Right lung (tissue), 10 donors: ENCODE results near the gene KLHL29. TPM values are rescaled to one million over a fixed set of nuclear protein-coding genes. Genes with fewer than 3 reads are reported as not detected.
"Not testable (repeated sequence)": the region's sequence is repeated elsewhere in the genome, so short reads cannot be mapped to it uniquely, and the experiment has no call there.

Experiments
- DNase-seq, 2 donors: peaks; one replicate each; pipeline ENCODE4 v3.0.0-alpha.2; 2013
- long read RNA-seq, 8 donors: transcript quantifications; one replicate each; lab custom pipeline, GENCODE V29; 2026
- polyA plus RNA-seq, 5 donors: library from polyadenylated mRNA; unstranded; fragments of 120-200 nt; gene quantifications; one replicate each; pipeline versions ENCODE4 v1.2.1 to v1.2.3, GENCODE V29; 2013; ENCODE audit warnings: inconsistent platforms in 1 of 5, low replicate concordance in 1 of 5; ENCODE audit not compliant: insufficient read length in 5 of 5, insufficient read depth in 1 of 5

KLHL29 gene
- polyA plus RNA-seq: 1 to 10 TPM; 1.6 to 2.7 (median 2.1) TPM
- long read RNA-seq, donor 1, full-length matches to known transcripts: 1 of 1 reads
- long read RNA-seq, donor 1, partial matches to known transcripts: 0 of 1 reads
- long read RNA-seq, donor 1, other reads (novel, unspliced or antisense): 0 of 1 reads
- long read RNA-seq, donor 2, full-length matches to known transcripts: 2 of 2 reads
- long read RNA-seq, donor 2, partial matches to known transcripts: 0 of 2 reads
- long read RNA-seq, donor 2, other reads (novel, unspliced or antisense): 0 of 2 reads
- long read RNA-seq, donor 3: 0 reads
- long read RNA-seq, donor 4: 0 reads
- long read RNA-seq, donor 5: 0 reads
- long read RNA-seq, donor 6: 0 reads
- long read RNA-seq, donor 7: 0 reads
- long read RNA-seq, donor 8: 0 reads

DNA sequence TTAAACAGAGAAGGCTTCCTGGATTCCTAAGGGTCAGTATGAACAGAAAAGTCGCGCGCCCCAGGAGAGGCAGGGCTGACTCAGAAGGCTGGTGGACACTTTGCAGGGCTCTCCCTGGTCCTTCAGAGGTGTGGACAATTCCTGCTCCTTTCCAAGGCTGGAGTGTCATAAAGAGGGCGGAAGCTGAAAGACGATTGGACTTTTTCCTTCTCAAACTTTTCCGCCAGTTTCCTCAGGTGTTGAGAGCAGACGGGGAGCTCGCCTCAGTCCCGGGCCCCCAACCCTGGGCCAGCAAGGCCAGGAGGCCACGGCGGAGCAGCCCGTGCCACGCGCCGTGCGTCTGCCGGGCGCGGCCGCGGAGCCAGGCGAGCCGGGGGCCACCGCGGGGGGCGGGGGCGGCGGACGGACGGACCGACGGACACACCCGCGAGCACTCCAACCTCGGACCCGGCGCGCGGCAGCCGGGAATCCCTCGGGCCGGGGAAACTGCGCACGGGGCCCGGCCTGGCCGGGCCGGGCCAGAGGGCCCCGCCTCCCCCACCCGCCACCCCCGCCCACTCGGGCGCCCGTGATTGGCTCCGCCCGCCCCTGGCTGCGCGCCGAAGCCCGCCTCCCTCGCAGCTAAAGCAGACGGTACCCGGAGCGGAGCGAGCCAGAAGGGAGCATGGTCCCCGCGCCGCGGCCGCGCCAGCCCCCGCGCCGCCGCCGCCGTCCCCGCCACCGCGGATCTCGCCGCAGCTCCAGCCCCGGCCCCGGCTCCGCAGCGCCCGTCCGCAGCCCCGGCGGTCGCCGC is at the start of gene KLHL29:
Gene KLHL29 (plus strand): TSS at position 629 of the 793 bp plus-strand sequence. CDS start 177,018 bp downstream, outside the sequence.
- peak; percentile 58 to 59 for DNase-seq

DNA sequence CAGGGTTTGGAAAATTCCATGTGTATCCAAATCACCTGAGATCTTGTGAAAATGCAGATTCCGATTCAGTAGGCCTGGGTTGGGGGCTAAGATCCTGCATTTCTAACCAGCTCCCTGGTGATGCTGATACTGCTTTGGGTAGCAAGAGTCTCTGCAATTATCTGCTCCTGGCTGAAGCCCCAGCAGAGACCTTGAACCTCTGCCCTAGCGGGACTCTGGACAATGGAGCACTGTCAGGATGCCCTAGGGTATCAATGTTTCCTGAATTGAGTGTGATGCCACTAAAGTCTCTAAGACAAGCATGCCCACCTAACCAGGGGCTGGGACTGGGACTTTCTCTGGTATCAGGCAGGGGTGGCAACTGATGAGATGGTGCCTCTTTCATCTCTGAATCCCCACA is 49.4 kb upstream of the KLHL29 start:
- DNase-seq: no peak

DNA sequence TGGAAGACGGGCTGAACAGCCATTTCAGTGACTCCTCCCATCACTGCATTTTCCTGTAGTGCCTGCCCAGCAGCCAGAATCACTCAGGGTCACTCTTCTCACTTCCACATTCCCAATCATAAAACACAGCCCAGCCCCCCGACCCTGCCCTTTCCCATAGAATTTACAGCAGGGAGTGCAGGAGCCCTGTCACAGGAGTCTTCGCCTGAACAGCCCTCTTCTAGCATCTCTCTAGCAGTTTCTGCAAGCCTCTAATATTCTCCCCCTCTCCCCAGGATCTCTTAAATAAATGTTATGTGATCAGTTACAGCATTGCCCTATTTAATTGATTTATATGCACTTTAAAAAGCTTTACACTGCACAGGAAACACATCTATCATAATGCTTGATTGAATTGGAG is 42.9 kb upstream of the KLHL29 start:
- DNase-seq: no peak

DNA sequence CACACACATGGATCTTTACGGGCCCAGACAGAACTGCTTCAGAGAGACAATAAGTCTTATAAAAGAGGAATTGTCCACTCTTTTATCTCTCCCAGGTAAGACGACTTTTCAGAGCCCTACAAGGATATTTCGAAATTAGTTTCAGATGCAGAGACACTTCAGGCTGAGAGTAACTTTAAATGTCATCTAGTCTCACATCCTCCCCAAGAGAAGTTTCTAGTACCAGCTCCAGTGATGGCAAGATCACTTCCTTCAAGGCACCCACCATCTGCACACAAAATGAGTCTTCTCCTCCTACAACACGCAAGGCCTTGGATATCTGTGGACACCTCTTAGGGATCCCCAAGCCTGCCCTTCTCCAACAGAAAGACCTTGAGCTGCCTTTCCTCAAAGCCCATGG is 39.0 kb upstream of the KLHL29 start:
- no peak for DNase-seq

DNA sequence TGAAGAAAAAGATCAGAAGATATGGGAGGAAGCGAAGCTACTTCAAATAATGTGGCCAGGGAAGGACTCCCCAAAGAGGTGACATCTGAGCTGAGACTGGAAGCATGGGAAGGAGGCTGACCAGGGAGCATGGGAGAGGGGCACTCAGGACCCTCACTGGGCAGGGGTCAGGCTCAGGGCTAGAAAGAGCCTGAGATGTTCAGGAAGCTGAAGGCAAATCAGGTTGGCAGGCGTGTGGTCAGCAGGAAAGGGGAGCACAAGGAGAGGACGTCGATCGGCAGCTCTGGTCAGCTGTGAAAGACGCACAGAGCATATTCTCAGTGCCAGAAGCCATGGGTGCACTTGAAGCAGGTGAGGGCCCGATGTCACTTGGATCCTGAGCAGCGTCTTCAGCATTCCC is 38.2 kb upstream of the KLHL29 start:
- no peak for DNase-seq

DNA sequence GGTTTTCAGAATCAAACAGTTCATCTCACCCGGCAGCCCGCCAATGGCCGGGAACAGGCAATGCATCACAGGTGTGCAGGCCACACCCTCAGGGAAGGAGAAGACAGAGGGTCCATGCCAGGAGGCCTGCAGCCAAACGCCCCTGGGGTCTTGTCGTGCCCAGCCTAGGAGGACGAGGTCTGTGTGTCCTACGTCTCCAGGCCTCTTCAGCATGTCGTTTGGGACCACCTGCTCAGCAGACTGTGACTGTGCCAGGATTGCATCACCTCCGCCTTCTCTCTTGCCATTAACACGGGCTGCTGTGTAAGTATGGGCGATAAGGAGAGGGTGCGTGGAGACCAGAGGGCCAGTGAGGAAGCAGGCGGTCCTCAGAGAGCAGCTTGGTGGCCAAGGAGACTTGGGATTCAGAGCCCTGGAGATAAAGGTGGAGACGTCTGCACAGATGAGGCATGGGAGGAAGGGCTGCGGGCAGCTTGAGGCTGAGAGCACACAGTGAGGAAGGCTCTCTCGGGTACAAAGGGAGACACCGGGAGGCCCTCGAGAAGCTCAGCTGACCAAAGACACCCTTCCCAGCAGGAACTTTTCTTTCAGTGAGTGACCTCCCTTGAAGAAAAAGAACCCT is 37.4 kb upstream of the KLHL29 start:
- DNase-seq: no peak

DNA sequence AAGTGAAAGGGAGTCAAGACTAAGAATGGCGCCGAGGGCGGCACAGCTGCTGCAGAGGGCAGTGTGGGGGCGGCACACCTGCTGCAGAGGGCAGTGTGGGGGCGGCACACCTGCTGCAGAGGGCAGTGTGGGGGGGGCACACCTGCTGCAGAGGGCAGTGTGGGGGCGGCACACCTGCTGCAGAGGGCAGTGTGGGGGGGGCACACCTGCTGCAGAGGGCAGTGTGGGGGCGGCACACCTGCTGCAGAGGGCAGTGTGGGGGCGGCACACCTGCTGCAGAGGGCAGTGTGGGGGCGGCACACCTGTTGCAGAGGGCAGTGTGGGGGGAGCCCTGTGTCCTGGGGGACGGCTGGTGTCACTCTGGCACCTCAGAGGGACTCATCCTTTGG is 36.9 kb upstream of the KLHL29 start:
- not testable (repeated sequence) for DNase-seq

DNA sequence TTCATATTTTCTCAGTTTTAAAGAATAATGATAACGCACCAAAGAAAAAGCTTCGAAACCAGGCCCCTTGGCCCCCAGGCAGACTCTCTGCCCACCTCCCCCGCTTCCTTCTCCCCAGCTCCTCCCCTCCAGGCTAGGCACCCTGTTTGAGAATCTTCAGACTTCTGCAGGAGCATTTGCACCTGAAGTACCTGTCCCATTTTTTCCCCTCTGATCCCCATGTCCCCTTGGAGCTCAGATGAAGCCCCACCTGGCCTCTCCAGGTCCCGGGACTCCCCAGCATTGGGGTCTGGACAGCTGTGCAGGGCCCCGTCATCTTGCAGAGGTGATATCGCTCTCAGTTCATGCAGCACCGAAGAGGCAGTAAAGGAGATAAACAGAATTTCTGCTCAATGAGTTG is 35.5 kb upstream of the KLHL29 start:
- DNase-seq: no peak

DNA sequence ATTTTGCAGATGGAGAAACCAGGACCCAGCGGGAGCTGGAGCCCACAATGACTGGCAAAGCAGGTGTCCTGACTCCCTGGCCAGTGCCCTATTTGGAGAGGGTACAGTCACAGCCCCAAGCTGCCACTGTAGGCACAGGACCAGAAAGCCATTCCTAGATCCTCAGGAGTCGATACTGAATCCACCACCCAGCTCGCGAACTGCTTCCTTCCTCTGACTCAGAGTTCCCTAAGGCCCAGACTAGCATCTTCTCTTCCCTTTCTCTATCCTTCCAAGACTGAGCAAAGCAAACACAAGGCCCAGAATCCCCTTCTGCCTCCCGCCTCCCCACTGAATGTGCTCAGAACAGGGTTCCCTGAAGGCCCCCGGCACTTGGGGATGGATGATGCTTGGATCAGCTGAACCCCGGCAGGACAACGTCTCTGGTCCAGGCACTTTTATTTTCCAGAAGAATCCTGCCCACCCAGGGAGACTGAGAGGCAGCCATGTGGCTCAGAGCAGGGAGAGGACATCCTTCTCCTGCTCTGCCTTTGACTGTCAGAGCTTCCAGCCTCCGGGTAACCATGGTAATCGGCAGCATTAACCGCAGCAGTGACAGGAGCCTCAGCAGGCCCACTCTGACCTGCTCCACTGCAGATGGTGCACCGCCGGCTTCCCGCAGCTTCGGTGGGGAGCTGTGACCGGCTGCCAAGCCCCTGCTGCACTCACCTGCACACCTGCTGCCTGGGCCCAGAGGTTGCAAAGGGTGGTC is 34.8 kb upstream of the KLHL29 start:
- no peak for DNase-seq

DNA sequence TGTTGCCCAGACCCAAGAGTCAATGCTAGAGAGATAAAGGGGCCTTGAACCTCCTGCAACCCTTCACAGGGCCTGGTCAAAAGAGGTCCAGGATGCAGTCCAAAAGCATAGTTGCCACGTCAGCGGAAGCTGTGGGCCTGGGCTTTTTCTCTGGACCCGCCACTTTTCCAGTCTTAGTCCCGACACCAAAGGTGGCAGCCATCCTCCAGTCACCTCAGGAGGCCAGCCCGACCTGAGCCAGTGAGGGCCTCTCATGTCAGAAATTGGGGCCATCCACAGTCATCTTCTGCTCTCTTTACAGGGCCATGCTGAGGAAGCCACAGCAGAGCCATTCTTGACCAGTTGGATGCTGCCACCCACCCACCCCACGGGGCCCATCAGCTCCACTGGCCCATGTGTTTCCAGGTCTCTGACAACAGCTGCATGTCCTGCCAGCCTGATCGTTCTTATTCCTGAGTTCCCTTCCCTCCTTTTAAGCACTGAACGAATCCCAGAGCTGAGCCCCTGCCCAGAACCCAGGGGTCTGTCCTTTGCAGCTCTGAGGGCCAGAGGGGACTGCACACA is 34.1 kb upstream of the KLHL29 start:
- DNase-seq: no peak

DNA sequence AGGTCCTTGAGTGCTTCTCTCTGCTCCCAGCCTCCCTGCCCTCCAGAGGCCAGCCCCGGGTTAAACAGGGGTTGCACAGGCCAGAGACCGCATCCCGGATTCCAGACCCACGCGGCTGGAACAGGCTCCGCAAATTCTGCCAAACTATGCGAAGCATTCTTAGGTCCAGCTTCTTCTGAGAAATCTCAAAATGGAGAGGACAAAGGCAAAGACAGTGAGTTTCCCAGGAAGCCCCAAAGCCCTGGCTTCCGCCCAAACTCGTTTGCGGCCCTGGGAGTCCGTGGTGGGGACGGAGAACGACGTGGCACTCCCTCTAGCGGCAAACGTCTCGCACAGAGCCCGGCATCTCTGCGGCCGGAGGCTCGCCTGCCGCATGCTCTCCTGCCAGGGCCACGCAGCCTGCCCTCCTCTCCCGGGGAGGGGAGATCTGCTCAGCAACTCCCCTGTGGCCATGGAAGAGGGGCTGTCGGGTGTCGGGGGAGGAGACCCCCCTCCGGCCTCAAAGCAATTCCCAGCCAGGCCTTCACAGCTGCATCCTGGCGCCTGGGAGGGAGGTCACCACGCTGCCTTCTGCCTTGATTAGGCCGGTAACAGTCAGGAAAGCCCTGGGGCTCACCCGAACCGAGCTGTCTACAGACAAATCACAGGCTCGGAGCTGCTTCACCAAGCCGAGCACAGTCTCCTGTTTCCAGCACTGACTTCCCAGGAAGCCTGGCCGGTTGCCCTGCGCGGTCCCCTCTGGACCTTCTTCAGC is 33.4 kb upstream of the KLHL29 start:
- DNase-seq: peak; percentile 80 to 85

DNA sequence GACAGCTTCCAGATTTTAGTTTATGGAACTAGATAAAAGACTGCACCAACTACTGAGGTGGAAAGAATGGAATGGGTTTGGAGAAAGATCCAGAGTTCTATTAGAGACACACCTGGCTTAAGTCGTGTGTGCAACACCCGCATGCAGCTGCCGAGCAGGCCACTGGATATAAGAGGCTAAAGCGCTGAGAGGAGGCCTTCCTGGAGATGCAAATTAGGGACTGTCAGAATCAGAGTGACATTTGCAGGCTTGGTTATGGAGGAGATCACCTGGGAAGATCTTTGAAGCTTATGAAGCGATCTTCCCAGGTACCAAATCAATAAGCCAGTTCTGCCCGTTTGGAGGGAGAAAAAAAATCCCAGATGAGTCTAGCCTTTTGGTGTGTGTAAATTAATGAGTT is 30.4 kb upstream of the KLHL29 start:
- DNase-seq: no peak

DNA sequence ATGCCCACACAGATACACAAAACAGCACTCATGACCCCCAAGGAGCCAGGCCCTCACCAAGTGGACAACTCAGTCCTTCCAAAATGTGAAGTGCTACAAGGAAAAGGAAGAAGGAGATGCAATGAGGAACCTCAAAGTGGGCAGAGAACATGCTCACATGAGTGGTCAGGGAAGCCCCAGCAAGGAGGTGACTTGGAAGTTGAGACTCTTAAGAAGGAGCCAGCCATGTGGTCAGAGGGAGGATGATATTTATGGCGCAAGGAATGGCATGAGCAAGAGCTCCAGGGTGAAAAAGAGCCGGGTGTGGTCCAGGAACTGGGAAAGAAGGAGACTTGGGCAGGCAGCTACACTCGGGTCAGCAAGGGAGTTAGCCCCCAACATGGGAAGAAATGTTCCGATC is 30.0 kb upstream of the KLHL29 start:
- no peak for DNase-seq

DNA sequence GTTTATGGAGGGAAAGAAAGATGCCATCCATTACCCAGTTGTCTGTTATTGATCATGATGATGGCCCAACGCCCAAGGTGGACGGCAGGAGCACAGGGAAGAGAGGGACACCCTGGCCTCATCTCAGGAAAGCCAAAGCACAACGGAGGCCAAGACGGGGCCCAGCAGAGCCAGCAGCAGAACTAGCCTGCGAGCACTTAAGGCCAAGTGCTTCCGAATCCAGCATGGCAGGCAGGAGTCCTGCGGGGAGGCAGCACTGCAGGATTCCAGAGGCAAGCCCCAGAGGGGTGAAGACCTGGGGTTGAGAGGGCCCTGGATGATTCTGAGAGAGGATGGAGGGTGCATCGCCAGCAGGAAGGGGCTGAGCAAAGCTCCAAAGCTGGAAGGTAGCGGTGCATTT is 28.3 kb upstream of the KLHL29 start:
- no peak for DNase-seq

DNA sequence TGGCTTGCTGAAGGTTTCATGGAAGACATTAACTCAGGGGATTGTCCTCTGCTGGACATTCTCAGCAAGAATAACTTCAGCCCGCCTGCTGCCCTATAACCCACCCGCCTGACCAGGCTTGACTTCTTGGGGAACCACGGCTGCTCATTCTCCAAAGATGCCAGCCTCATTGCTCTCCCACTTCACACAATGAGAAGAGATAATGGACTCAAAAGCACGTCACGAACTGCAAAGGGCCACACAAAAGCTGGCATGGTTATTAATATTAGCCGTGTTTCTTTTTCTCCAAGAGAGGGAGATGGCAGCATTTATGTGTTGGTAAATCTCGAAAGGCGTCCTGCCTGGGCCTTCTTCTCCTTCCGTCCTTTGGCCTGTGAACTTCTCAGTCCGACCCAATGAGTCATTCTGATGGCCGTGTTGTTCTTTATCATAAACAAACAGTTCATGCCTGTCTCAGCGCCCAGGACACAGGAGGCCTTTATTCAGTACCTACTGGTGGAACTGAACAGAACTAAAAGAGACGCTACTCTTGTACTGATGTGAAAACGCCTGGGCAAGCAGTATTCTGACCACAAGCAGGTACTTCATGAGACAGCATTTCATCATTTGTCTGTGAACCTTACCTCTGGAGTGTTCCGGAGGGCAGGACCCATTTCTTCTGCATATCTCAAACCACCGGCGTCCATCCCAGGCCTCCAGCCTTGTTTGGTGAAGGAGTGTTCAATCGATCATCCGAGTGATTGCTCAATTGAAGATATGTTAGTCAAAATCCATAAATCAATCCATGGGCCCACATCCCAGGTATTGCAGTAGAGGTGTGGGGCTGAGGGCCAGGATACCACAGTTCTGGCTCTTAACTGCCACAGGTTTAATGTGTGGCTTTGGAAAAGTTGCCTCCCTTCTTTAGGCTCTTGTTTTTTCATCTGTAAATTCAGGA is 25.1 kb upstream of the KLHL29 start:
- no peak for DNase-seq

DNA sequence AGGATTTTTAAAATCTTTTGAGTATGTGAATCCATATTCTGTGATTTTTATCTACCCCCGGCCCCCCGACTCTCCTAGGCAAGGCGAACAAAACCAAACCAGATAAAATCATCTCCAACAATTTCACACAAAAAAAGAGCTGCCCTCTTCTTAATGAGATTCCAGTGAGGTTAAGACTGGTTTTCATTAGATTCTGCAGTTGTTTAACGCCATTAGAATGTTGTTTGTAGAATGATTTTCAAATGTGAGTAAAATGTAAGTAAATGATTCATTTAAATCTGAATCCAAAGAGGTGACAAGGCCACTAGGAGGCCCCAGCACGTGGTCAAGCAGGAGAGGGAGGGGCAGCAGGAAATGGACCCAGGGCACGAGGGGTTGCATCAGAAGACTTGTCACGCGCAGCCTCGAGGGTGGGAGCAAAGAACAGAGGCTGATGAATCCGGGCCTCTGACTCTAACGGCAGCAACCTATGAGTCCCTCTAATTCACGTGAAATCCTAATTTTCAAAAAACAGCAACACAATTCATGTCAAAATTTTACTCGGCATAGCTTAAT is 24.3 kb upstream of the KLHL29 start:
- no peak for DNase-seq

DNA sequence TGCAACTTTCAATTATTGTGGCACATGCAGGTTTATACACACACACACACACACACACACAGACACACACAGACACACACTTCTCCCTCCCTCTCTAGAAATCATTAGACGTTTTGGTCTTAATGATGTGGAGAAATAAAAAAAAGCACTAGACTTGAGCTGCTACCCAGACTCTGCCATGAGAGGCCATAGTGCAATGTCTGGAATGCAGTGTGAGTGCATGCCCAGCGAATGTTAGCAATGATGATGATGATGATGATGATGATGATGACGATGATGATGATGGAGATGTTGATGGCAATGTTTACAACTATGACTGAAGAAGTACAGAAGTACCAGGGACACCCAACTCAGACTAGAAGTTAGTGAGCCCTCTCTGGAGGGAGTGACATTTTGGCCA is 23.8 kb upstream of the KLHL29 start:
- DNase-seq: no peak

DNA sequence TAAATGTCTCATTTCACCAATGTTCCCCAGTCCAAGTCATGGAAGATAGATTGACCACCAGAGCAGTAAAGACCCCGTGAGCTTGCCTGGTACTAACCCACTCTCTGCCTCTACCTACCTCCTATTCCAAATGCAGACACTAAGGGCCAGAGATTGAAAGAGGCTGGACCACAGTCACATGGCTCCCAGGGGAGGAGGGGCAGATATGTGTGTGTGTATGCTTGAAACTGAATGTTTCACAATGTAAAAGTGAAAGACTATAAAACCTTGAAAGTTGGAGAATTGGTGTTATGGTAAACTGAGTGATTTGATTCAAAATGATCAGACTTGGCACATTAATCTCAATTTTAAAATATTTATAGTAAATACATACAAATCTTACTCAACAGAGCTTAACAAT is 21.7 kb upstream of the KLHL29 start:
- no peak for DNase-seq

DNA sequence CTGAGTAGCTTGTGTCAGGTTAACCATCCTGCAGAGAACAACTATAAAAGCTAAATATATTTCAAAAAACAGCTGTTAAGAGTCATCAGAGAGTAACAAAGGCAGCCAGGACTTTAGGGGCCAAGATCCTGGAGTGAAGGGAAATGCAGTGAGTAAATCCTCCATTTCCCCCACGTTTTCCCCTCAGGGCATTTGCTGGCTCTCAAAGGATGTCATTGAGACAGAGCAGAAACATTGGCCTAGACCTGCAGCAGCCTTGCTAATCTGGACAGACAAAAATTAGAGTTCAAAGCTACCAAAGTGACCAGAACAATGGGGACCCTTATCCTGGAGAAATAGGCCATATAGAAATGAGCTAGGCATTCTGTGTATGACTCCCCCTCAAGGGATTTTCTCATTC is 21.1 kb upstream of the KLHL29 start:
- DNase-seq: no peak
